Epithelial cell of esophagus (primary cell): ENCODE results near the gene CHRDL1.

ENCODE experiments used
- DNase-seq: peaks from one replicate; pipeline ENCODE4 v3.0.0; 2010; ENCODE audit warnings: low read depth
- H3K4me3 ChIP-seq: 2 replicates; pipeline ENCODE4 v1.5.1; 2011; ENCODE audit warnings: mild to moderate bottlenecking, low read length, control low read depth
- CTCF ChIP-seq: IDR thresholded peaks from 2 replicates; pipeline ENCODE4 v1.5.1; 2011; ENCODE audit warnings: low read depth, mild to moderate bottlenecking, low read length, control low read depth, inconsistent platforms; ENCODE audit not compliant: insufficient read depth; ENCODE audit errors: missing control alignments

Gene CHRDL1

DNA sequence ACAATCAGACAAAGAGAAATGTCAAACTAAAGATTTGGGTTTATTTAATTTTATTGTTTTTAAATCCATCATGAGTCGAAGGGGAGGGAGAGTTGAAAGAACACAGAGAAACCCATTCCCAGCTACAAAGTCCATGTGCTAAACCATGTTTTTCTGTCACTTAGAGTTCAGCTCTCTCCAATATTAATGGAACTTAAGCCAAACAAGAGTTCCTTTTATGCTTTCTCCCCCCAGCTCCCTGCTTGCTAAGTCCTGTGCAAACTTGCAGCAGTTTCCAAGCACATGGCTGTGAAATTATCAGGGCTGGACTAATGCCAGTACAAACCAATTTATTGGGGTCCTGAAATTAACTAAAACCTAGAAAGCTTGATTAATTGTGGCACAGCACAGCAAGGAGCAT, 9.7 kb upstream of the CHRDL1 start:
- H3K4me3 ChIP-seq, result no peak overlapping the region
- no peak for TF ChIP-seq CTCF
- no peak for DNase-seq

GRCh38 chrX:110804446-110804845, 8.8 kb upstream of the CHRDL1 start:
- no peak for DNase-seq
- no peak for TF ChIP-seq CTCF
- H3K4me3 ChIP-seq, result no peak overlapping the region

GRCh38 chrX:110803506-110803905, 7.9 kb upstream of the CHRDL1 start:
- no peak for TF ChIP-seq CTCF
- DNase-seq, result peak; percentile 3
- H3K4me3 ChIP-seq, result no peak overlapping the region

- no peak for TF ChIP-seq CTCF
- H3K4me3 ChIP-seq, result no peak overlapping the region
- DNase-seq, result no peak
Observed at GRCh38 chrX:110796407-110796697, 735 bp upstream of the CHRDL1 start.

- H3K4me3 ChIP-seq, result no peak overlapping the region
- TF ChIP-seq CTCF, result no peak
- no peak for DNase-seq
Observed at GRCh38 chrX:110794601-110795000, 1.0 kb downstream of the CHRDL1 start.

- DNase-seq, result no peak
- TF ChIP-seq CTCF, result no peak
- H3K4me3 ChIP-seq, result no peak overlapping the region
Observed at GRCh38 chrX:110791071-110791470, 4.5 kb downstream of the CHRDL1 start.

GRCh38 chrX:110786486-110786885, 9.1 kb downstream of the CHRDL1 start:
- H3K4me3 ChIP-seq, result no peak overlapping the region
- no peak for DNase-seq
- no peak for TF ChIP-seq CTCF
